Measurements from ENCODE around the gene PCSK5.

PCSK5 gene

DNA sequence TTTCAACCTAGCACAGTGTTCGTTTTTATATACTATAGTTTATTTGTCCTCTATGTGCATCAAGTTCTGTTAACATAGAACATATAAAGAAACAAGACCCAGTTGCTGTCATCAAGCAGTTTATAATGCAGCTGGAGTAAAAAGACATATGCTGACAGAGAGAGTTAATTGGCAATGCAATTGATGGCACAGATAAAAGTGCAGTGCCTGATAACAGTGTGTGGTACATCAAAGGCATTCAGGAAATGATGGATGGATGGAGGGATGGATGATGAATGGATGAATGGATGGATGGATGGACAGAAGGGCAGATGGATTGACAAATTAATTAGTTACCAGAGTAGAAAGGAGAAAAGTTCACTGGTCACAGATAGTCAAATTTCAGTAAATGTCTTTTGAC, 264.9 kb downstream of the PCSK5 start:
- no peak for DNase-seq

GRCh38 chr9:76158713-76159112, 268.2 kb downstream of the PCSK5 start:
- no peak for DNase-seq

DNA sequence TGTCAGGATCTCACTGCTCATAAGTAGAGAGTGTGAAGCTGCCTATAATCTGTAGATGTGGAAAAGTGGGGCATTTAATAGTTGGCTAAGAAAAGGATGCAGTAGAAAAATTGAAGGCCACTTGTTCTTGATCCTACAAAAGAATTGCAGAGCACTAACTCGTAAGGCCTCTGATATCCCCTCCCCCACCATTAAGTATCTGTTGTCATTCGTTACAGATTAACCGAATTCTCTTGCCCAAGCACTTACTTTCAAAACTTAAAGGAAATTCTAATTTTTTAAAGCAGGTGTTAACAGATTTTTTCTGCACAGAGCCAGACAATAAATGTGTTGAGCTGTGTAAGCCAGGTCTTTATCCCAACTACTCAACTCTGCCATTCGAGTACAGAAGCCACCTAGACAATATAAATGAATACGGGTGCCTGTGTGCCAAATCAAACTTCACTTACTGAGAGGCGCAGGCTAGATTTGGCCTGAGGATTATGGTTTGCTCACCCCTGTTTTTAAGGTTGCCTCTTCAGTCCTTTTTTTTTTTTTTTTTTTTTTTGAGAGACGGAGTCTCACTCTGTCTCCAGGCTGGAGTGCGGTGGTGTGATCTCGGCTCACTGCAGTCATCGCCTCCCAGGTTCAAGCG, 268.9 kb downstream of the PCSK5 start:
- DNase-seq, result no peak

DNA sequence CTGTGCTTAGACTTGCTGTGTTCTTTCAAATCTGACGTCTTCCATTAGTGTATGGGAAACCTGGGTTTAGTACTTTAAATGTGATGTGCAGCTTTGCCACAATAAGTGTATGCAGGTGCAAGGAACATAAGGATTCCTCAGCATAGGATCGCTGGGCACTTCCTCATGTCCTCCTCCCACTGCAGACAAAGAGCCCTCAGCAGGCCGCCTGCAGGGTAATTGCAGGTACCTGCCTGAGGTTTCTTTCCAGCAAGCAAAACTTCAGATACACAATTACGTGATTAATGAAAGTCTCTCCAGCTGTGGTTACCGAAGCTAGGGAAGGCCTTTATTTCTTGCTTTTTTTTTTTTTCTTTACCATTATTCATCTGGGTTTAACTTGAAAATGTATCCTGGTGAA, 270.6 kb downstream of the PCSK5 start:
- DNase-seq, result no peak

DNA sequence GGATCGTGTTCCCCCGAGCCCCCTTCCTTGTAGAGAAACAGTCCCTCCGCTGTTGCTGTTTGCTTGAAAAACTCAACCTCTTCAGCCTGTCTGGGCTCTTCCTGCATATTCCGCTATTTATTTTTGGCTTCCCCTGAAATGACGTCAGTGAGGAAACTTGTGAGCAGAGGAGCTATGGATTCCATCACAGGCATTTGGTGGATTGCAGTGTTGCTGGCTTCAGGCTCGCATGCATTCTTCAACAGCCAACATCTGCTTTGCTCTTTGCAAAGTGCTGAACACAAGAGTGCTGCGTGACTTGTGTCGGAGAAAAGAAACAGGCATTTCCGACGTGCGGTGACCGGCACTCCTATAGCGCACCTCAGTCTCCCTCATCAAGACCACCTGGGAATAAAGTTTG, 271.1 kb downstream of the PCSK5 start:
- no peak for DNase-seq

GRCh38 chr9:76162086-76162730, 271.7 kb downstream of the PCSK5 start:
- DNase-seq, result no peak

DNA sequence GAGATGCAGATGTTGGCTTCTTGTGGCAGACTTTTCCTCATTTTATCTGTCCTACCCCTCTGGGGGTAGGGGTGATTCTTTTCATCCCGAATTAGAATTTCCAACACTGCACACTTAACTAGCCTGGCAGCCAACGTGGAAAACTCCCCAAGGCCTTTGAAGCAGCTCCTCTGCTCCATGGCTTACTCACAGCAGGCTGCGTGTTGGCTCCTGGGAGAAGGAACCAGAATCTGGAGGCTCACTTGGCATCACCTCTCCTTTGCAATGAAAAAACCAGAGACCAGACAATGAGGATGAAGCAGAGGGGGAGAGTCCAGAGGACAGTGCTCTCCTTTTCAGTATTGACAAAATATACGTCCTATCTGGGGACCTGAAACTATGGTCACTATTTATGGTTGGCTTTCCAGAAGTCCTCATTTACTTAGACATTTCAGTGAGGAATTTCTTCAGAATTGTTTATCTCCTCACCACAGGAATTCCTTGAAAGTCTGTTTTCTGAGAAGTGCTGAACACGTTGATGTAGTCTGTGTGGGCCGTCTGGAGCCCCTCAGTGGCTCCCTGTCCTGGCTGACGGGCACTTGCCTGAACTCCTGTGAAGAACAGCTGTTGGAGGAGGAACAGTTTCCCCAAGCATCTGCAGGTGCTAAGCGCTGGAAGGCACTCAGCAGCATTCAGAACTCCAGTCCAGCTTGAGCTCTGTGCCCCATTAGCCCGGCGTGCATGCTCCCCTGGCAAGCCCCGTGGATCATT, 272.5 kb downstream of the PCSK5 start:
- no peak for DNase-seq

GRCh38 chr9:76166526-76166925, 276.1 kb downstream of the PCSK5 start:
- no peak for DNase-seq

DNA sequence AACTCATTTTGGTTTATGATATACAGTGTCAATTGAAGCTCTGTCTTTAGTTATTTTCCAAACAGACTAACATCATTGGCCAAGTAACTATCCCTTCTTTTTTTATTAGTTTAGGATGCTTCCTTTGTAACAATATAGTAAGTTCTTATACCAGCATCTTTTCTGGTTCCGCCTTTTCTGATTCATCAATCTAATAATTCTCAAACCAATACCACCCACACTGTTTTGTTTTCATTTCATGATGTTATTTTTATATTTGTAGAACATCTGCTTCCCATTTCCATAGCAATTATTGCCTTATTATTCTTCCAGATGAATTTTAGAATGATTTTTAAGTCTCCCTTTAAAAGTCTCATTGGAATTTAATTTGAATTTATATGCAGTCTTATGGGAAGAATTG, 285.7 kb downstream of the PCSK5 start:
- DNase-seq, result no peak

- DNase-seq, result no peak
These were observed 287.5 kb downstream of the PCSK5 start for GRCh38 chr9:76177931-76178330.

DNA sequence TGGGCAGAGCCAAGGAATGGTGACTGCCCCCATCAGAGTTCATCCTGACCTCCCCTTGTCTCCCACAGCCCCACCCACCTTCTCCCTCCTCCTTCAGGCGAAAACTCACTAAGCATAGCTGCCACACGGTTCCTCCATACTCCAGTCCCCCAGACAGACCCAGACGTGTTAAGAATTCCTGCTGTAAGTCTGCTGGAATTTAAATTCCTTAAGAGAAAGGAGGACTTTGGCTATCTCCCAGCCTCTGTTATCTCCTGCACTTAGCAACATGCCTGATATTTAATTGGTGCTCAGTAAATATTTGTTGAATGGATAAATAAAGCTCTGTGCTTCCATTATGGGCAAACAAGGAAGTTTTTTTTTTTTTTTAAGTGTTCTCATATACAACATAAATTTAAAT, 290.1 kb downstream of the PCSK5 start:
- DNase-seq, result no peak

- no peak for DNase-seq
These were observed 290.7 kb downstream of the PCSK5 start for GRCh38 chr9:76181020-76181641.

DNA sequence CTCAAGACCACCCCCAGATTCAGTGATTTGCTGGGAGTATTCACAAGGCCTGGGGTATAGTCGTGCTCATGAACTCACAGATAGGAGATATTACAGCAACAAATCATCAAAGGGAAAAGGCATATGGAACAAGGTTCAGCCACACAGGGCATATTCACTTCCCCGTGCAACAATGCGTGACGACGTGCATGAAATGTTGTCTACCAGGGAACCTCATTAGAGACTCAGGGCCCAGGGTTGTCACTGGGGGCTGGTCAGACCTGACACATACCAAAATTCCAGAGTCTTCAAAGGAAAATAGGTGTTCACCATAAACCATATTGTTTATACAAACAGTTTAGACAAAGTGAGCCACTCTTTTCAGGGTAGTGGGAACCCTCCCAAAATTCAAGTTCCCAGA, 291.3 kb downstream of the PCSK5 start:
- DNase-seq, result no peak

GRCh38 chr9:76185432-76185831, 295.0 kb downstream of the PCSK5 start:
- no peak for DNase-seq

- no peak for DNase-seq
These were observed 297.8 kb downstream of the PCSK5 start for GRCh38 chr9:76188286-76188685.

DNA sequence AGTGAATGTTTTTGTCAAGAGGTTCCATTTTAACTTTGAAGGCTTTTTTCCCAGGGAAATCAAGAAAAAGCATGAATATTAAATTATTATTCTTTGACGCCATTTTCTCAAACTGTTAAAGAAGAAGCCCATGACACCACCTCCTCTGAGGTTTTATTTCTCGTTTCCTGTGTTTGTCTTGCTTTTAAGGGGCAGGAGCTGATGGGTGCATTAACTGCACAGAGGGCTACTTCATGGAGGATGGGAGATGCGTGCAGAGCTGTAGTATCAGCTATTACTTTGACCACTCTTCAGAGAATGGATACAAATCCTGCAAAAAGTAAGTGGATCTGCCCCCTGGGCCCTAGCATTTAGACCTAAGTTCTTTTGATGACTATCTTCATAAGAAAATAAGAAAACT, 298.4 kb downstream of the PCSK5 start:
- no peak for DNase-seq

GRCh38 chr9:76191493-76191892, 301.0 kb downstream of the PCSK5 start:
- no peak for DNase-seq

DNA sequence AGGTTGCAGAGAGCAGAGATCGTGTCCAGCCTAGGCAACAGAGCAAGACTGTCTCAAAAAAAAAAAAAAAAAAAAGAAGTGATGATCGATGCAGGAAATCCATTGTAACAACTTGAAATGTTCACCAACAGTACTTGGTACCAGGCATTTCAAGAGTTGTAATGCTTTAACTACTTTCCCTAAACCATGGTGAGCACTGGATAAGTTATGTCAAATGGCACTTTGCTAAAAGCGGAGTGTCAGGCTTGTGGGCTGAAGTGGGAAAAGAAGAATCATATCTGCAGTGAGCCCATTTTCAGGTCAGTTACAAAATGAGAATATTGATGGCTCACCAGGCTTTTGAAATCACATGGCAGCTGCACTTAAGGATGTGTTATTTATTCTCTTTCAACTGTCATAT, 301.5 kb downstream of the PCSK5 start:
- no peak for DNase-seq

DNA sequence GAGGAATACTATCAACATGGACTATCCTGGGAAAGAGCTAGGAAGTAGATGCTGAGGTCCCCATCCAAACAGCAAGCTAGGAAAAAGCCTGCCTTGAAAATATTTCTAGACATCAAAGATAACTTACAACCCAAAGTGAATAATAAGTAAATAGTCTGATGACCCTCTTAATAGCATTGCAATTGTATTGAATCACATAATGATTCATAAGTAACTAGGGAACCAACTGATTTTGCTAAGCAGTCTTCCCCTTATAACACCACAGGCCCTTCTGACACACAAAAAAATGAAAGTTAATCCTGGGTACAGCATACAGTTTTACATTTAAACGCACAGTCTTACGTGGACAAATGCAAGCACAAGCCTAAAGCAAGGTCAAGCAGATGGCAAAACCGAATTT, 304.4 kb downstream of the PCSK5 start:
- no peak for DNase-seq

DNA sequence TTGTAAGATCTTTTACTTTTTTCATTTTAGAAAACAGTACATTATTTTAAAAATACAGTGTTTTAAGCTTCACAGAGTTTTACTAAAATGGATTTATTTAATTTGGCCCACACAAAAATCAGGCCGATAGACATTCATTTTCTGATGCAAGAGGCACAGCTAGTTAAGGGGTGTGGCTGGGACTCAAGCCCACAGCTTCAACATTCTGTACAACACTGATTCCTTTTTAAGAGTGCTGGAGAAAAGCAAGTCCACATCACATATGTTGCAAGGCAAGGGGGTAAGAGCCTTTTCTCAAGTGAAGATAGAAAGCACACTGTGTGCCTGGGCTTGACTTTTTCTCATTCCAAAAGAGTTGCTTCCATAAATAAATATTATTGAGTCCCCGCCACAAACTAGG, 307.9 kb downstream of the PCSK5 start:
- no peak for DNase-seq

- no peak for DNase-seq
These were observed 309.8 kb downstream of the PCSK5 start for GRCh38 chr9:76200315-76200714.

DNA sequence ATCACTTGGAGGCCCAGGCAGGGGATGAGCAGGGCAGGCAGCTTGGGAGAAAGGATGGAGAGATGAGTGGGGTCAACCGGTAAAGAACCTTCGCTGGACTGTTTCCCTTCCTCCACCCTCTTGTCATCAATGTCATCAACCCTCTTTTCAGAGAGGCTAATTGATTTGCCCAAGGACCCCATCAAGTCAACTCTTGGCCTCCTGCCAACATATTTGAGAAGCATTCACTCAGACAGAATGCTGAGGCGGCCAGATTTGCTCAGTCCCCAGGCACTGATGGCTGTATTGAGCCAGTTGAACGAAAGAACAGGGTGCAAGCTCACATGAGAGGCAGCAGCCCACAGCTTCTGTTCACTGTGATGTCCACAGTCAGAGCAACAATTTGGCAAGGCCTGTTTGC, 310.3 kb downstream of the PCSK5 start:
- no peak for DNase-seq

DNA sequence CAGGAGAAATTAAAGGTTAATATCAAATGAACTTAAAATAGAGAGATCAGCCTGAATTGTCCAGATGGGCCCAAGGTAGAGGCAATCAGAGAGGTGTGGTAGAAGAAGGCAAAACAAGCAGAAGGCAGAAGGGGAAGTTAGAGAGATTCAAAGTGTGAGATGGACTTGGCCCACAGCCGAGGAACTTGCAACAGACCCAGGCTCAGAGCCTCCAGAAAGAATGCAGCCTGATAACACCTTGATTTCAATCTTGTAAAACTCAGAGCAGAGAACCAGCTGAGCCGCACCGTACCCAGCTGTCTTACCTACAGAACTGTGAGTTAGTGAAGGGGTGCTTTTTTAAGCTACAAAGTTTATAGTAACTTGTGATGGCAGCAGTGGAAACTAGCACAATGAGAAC, 312.9 kb downstream of the PCSK5 start:
- no peak for DNase-seq

GRCh38 chr9:76206821-76207220, 316.3 kb downstream of the PCSK5 start:
- no peak for DNase-seq
